ENCODE data around the gene MADD. TPM values are rescaled to one million over a fixed set of nuclear protein-coding genes. Genes with fewer than 3 reads are reported as not detected.

Gene MADD
- total and polyA plus RNA-seq, 10 of the 15 experiments (the other 5 are each of a cell fraction or from before 2014, with no cell fraction given), result 0.47 to 35.4 (median 17.6) TPM

GRCh38 chr11:47261291-47261800 lies 8.6 kb upstream of the MADD start (continued):
- no peak for TF ChIP-seq ATF3 (IDR thresholded peaks at IDR 0.05; ENCODE audit: borderline replicate concordance, extremely low read depth, low read depth, low read length)
- no peak for TF ChIP-seq SREBF1 (IDR thresholded peaks at IDR 0.05; ENCODE audit: low read length)
- TF ChIP-seq CREB1 (IDR thresholded peaks at IDR 0.05; ENCODE audit: low read depth), result no peak
- no peak for TF ChIP-seq PAX5 (IDR thresholded peaks at IDR 0.05; ENCODE audit: borderline replicate concordance, low read depth, low read length)
- TF ChIP-seq PML (IDR thresholded peaks at IDR 0.05; ENCODE audit: low read length), result no peak

GRCh38 chr11:47264119-47264518 lies 5.8 kb upstream of the MADD start:
- Histone ChIP-seq H3K9me3 (replicated peaks; ENCODE audit: control insufficient read depth, insufficient read depth, low read length) (no peaks in the 10 kb centered on the region), H3K79me2 (ENCODE audit: control insufficient read depth, insufficient read depth, low read length) (no peaks in the 10 kb centered on the region), H3K9ac (ENCODE audit: control insufficient read depth, insufficient read depth, low read length) (no peak overlapping the region), H3K27me3 (replicated peaks in 1 of 2; ENCODE audit: control insufficient read depth in 2 of 2, insufficient read depth in 2 of 2, low read length in 1 of 2) (no peaks in the 10 kb centered on the region), H3K27ac (ENCODE audit: control insufficient read depth, insufficient read depth) (no peak overlapping the region), H3K36me3 (ENCODE audit: control insufficient read depth in 2 of 2, insufficient read depth in 2 of 2, low read length in 1 of 2) (no peaks in the 10 kb centered on the region), H3K4me1 (ENCODE audit: control insufficient read depth, insufficient read depth, low read length) (peaks cover 18% of the 10 kb centered on the region), H4K20me1 (ENCODE audit: control insufficient read depth, insufficient read depth) (no peaks in the 10 kb centered on the region), H3K4me3 (no peak overlapping the region), H3K4me2 (ENCODE audit: control insufficient read depth, insufficient read depth) (no peak overlapping the region), H2AFZ (ENCODE audit: control insufficient read depth, low read depth, low read length) (no peak overlapping the region)
- DNase-seq (ENCODE audit: low read depth, low spot score), result no peak
- no TSS peak for BruUV-seq (replicated peaks)
- ATAC-seq, result no peak
- ChIA-PET CTCF (interaction anchor here (1.0 to 1.7 kb wide), 3 partner anchors 10 to 87 kb away, joined by 3 to 5 read pairs (median 3); partner anchors contain the start of gene ARFGAP2), SMC1A (ENCODE audit: uncharacterized antibody, unreplicated experiment) (interaction anchor here (0.6 to 1.3 kb wide), 3 partner anchors 10 to 84 kb away, joined by 3 to 4 read pairs (median 3); no protein-coding TSS in a partner anchor), POLR2A (interaction anchor here (0.7 kb wide), 1 partner anchor 30 kb away, joined by 3 read pairs; no protein-coding TSS in a partner anchor), RAD21 (ENCODE audit: unreplicated experiment) (interaction anchor here (0.8 to 1.1 kb wide), 2 partner anchors 48 to 84 kb away, joined by 3 read pairs; no protein-coding TSS in a partner anchor)
- in situ Hi-C loops (cut with MboI), result no loop called here
- intact Hi-C loops (cut with micrococcal nuclease; ENCODE audit: unreplicated experiment), result no loop called here
- no peak for FAIRE-seq
- 96% methylated on average over 6 of the region's 6 CpGs for WGBS (ENCODE audit: insufficient coverage, insufficient replicate concordance, low lambda C conversion rate, missing lambda C conversion rate)
- TF ChIP-seq EED (IDR thresholded peaks at IDR 0.05; ENCODE audit: low read depth) (no peak), RUNX3 (IDR thresholded peaks at IDR 0.05; ENCODE audit: low read length) (no peak), STAT1 (conservative IDR thresholded peaks at IDR 0.05) (no peak), SPI1 (IDR thresholded peaks at IDR 0.05; ENCODE audit: borderline replicate concordance, insufficient read depth, low read depth, low read length) (no peak), TAF1 (IDR thresholded peaks at IDR 0.05; ENCODE audit: borderline replicate concordance, low read depth, low read length) (no peak), GABPA (IDR thresholded peaks at IDR 0.05; ENCODE audit: low read depth) (no peak), SUZ12 (IDR thresholded peaks at IDR 0.05; ENCODE audit: unreplicated experiment) (no peak), NFXL1 (IDR thresholded peaks at IDR 0.05; ENCODE audit: borderline replicate concordance) (no peak), IKZF2 (IDR thresholded peaks at IDR 0.05) (no peak), ELK1 (IDR thresholded peaks at IDR 0.05; ENCODE audit: low read depth, low read length) (no peak), ZBTB4 (CRISPR knock-in tag; IDR thresholded peaks at IDR 0.05) (no peak), EZH2 (IDR thresholded peaks at IDR 0.05; ENCODE audit: borderline replicate concordance, control insufficient read depth, low read depth, low read length) (no peak), PBX3 (IDR thresholded peaks at IDR 0.05; ENCODE audit: insufficient replicate concordance, low read depth, low read length) (no peak)

All from GM12878 (cell line).